NCI-H510A treated with DMSO at 0.1 percent for 48 hours (cell line): ENCODE results near the gene FAF2.
"Not testable (repeated sequence)": the region's sequence is repeated elsewhere in the genome, so short reads cannot be mapped to it uniquely, and the experiment has no call there.

Source experiments
- DNase-seq: peaks from one replicate; lab custom pipeline; 2025; lab: John Stamatoyannopoulos, UW

Gene FAF2

GRCh38 chr5:176543428-176544182 lies 95.4 kb downstream of the FAF2 start:
- DNase-seq: peak; percentile 45

GRCh38 chr5:176545388-176545736 lies 97.2 kb downstream of the FAF2 start:
- no peak for DNase-seq

- DNase-seq: no peak
These were observed 97.7 kb downstream of the FAF2 start for GRCh38 chr5:176545737-176546509.

GRCh38 chr5:176547802-176548201 lies 99.6 kb downstream of the FAF2 start:
- no peak for DNase-seq

GRCh38 chr5:176548967-176549444 lies 100.8 kb downstream of the FAF2 start, which contains the start of gene CDHR2:
Gene CDHR2 (plus strand): TSS chr5:176549342. CDS start chr5:176565353, 16,011 bp downstream.
- no peak for DNase-seq

DNA sequence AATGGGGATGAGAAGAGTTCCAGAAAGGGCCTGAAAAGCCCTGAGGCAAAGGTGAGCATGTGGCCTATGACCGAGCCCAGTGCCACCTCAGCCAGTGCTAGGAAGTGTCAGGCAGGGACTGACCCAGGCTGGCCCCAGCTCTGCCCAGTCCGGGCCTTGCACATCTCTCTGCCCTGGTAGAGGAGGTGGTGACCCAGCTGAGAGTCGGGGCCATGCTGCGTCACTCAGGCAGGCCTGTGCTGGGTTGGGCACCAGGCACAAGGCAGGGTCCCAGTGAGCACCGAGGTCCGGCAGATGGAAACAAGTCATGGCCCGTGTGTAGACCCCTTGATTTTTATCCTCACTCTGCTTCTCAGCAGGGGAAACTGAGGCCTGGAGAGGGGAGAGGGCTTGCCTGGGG lies 101.7 kb downstream of the FAF2 start:
- DNase-seq: no peak

GRCh38 chr5:176550275-176550831 lies 102.2 kb downstream of the FAF2 start:
- DNase-seq: no peak

GRCh38 chr5:176550937-176551336 lies 102.8 kb downstream of the FAF2 start:
- DNase-seq: not testable (repeated sequence)

- DNase-seq: no peak
These were observed 104.2 kb downstream of the FAF2 start for GRCh38 chr5:176552332-176552869.

- DNase-seq: no peak
These were observed 105.3 kb downstream of the FAF2 start for GRCh38 chr5:176553260-176554085.

DNA sequence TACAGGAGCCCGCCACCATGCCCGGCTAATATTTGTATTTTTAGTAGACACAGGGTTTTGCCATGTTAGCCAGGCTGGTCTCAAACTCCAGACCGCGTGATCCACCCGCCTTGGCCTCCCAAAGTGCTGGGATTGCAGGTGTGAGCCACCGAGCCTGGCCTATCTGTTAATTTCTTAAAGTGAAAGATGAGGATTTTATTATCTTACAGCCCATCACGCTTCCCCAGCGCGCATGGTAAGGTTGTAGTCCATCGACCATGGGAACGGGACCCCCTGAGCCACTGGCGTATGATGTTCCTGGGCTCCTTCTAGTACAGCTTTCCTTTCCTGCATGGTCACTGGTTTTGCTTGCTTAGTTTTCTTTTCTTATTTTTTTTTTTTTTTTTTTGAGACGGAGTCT lies 109.7 kb downstream of the FAF2 start:
- DNase-seq: no peak
